Endothelial cell of umbilical vein (primary cell): ENCODE results near the gene GCLC.

Experiments used
- EZH2 ChIP-seq: IDR thresholded peaks from 2 replicates; pipeline ENCODE4 v1.6.1; 2012; ENCODE audit warnings: borderline replicate concordance, low read depth, mild to moderate bottlenecking, moderate library complexity, low read length, inconsistent platforms; ENCODE audit not compliant: severe bottlenecking
- GATA2 ChIP-seq: IDR thresholded peaks from 2 replicates; pipeline ENCODE4 v1.7.0; 2011; ENCODE audit warnings: low read depth, mild to moderate bottlenecking, moderate library complexity, mixed read lengths, low read length; ENCODE audit not compliant: insufficient read length, insufficient read depth
- JUN ChIP-seq: IDR thresholded peaks from 2 replicates; pipeline ENCODE4 v1.6.1; 2011; ENCODE audit warnings: borderline replicate concordance, low read depth; ENCODE audit not compliant: insufficient read length, insufficient read depth
- MYC ChIP-seq: IDR thresholded peaks from one replicate; pipeline ENCODE4 v1.6.1; 2011; ENCODE audit warnings: mild to moderate bottlenecking, low read depth, low read length
- POLR2A ChIP-seq: IDR thresholded peaks from 2 replicates; pipeline ENCODE4 v1.6.1; 2012; ENCODE audit warnings: low read depth, mild to moderate bottlenecking, control low read depth, low read length
- POLR2AphosphoS5 ChIP-seq: IDR thresholded peaks from 2 replicates; pipeline ENCODE4 v1.6.1; 2012; ENCODE audit warnings: low read depth, mild to moderate bottlenecking, control low read depth, low read length, moderate library complexity; ENCODE audit not compliant: insufficient read depth
- TF ChIP-seq, protein P1 (sequence below), 2 donors: IDR thresholded peaks; 1 replicate in 1 of 2; 2 replicates in 1 of 2; pipeline ENCODE4 v1.5.1; 2011; ENCODE audit warnings: low read length in 2 of 2, mild to moderate bottlenecking in 2 of 2, moderate library complexity in 2 of 2, control low read depth in 1 of 2, inconsistent platforms in 1 of 2, low read depth in 1 of 2; ENCODE audit not compliant: insufficient read depth in 1 of 2; ENCODE audit errors: extremely low read depth in 1 of 2

DNA sequence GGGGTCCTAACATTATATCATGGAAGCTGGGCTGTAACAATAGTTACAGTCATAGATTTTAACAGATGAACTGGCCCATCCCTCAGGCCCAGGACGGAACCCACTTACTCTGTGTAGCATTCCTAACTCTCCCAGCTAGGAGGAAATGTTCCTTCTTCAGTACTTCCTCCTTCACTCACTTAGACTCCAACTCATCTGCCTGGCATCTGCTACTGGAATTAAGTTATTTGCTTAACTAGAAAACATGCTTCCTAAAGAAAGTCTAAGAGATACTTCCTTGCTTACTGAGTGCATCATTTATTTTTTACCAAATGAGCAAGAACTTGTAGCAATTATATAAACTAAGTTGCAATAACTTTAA is 20.5 kb downstream of the GCLC start:
- TF ChIP-seq, protein P1, sequence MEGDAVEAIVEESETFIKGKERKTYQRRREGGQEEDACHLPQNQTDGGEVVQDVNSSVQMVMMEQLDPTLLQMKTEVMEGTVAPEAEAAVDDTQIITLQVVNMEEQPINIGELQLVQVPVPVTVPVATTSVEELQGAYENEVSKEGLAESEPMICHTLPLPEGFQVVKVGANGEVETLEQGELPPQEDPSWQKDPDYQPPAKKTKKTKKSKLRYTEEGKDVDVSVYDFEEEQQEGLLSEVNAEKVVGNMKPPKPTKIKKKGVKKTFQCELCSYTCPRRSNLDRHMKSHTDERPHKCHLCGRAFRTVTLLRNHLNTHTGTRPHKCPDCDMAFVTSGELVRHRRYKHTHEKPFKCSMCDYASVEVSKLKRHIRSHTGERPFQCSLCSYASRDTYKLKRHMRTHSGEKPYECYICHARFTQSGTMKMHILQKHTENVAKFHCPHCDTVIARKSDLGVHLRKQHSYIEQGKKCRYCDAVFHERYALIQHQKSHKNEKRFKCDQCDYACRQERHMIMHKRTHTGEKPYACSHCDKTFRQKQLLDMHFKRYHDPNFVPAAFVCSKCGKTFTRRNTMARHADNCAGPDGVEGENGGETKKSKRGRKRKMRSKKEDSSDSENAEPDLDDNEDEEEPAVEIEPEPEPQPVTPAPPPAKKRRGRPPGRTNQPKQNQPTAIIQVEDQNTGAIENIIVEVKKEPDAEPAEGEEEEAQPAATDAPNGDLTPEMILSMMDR (IDR thresholded peaks at IDR 0.05; ENCODE audit: extremely low read depth in 1 of 2, insufficient read depth in 1 of 2, low read depth in 1 of 2, low read length in 2 of 2) = no peak
- TF ChIP-seq POLR2A = no peak
- TF ChIP-seq EZH2 = no peak
- no peak for TF ChIP-seq POLR2AphosphoS5
- TF ChIP-seq JUN = no peak
- TF ChIP-seq MYC = no peak
- TF ChIP-seq GATA2 = no peak
